Cerebellar cortex (tissue), 1 donor: ENCODE measurements around the gene NAT16.
"Not testable (repeated sequence)": the region's sequence is repeated elsewhere in the genome, so short reads cannot be mapped to it uniquely, and the experiment has no call there.

Source experiments
- DNase-seq: peaks from one replicate; pipeline ENCODE4 v3.0.0-alpha.2; 2015; ENCODE audit warnings: low spot score

NAT16 gene

DNA sequence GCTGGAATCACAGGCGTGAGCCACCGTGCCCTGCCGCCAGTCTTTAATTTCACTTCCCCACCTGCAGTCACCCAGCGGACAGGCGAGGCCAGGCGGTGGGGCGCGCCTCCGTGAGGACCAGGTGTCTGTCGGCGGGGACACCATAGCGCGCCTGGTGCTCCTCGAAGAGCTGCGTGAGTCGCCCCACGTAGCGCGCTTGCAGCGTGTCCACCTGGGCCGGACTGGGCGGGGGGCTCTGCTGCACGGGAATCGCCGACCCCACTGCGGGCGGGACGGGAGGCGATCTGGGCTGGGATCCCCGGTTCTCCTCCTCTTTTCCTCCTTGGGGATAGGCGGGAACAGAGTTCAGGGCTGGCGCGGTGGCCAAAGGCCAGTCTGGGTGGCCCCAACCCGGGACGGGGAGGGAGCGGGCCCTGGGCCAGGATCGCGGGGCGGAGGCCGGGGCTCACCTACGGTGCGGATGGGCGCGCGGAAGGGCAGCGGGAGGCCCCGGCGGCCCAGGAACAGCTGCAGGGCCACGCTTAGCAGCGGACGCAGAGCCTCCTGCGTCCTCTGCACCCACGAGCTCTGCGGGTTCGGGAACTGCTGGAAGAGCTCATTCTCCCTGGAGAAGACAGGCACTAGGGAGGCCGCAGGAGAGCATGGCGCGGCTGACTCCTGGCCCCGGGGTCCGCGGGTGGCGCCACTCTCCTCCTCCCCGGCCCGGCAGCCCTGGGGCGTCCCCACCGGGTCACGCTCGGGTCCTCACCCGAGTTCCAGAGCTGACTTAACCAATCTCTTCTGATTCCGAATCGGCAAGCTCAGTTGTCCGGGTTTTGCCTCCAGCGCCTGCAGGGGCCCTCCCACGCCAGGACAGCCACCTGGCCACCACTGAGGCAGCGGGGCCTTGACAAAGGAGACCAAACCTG is 21.9 kb upstream of the NAT16 start:
- DNase-seq = no peak

DNA sequence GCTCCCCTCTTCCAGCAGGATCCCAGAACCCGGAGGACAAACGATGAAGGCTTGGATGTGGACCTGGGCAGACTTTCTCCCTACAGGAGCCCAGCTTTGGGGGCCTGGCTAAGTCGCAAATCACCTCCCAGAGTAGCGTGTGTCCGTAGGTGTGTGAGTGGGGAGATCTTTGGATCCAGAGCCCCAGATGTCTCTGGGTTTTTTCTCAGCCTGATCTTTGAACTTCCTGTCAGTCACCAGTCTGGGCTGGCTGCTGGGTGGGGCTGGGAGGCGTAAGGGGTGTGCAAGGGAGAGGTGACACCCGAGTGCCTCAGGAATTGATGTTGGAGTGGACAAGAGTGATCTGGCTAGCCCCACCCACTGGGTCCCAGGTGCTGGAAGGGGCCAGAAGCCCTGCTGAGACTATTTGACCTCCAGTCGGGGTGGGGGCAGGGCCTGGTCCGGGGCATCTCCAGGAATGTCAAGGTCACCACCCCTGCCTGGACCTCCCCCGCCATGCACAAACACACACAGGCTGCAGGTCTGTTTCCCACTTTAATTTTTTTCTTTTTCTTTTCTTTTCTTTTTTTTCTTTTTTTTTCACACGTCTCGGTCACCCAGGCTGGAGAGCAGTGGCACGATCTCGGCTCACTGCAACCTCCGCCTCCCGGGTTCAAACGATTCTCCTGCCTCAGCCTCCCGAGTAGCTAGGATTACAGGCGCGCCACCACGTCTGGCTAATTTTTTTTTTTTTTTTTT is 20.9 kb upstream of the NAT16 start, which contains the start of gene MOGAT3:
MOGAT3 (minus strand) TSS at position 175 of the 738 bp plus-strand sequence. CDS start 182 bp downstream, outside the sequence.
- DNase-seq = no peak

- no peak for DNase-seq
Observed at GRCh38 chr7:101200504-101200861, 20.4 kb upstream of the NAT16 start.

- not testable (repeated sequence) for DNase-seq
Observed at GRCh38 chr7:101199522-101199921, 19.4 kb upstream of the NAT16 start.

DNA sequence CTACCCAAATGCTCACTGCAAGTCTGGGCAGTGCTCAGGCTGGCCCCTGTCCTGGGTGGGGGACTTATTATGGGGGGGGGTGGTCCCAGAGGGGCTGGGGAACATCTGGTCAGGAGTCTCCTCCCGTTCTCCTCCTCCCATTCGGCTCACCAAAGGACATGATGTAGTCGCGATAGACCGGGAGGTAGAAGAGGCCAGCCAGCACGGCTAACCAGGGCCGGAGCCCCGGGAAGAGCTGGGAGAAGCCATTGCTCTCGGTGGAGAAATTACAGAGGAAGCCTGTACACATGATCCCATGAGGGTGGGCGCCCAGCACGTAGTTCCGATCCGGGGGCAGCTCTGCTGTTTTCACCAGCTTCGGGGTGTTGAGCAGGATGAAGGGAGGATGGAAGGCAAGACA is 18.4 kb upstream of the NAT16 start:
- DNase-seq = no peak

- DNase-seq = no peak
Observed at GRCh38 chr7:101197991-101198390, 17.9 kb upstream of the NAT16 start.

DNA sequence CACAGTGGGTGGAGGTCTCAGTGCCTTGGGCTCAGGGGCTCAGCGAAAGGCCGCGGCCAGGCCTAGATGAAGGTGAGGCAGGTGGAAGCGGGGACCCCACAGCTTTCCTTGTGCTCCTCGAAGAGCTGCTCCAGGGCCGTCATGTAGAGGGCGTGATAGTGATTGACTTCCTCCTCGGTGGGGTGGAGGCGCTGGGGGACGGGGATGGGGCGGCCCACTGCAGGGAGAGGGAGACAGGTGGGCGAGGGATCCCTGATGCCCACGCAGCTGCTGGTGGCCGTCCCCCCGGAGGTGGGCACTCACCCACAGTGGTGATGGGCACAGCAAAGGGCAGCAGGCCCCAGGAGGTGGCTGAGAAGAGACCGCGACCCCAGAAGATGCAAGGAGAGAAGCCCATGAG is 15.8 kb upstream of the NAT16 start:
- DNase-seq = no peak

- no peak for DNase-seq
Observed at GRCh38 chr7:101189109-101189508, 9.0 kb upstream of the NAT16 start.

- no peak for DNase-seq
Observed at GRCh38 chr7:101186844-101187428, 6.8 kb upstream of the NAT16 start.

GRCh38 chr7:101186194-101186593 is 6.1 kb upstream of the NAT16 start:
- no peak for DNase-seq

GRCh38 chr7:101185258-101185839 is 5.3 kb upstream of the NAT16 start:
- DNase-seq = no peak

DNA sequence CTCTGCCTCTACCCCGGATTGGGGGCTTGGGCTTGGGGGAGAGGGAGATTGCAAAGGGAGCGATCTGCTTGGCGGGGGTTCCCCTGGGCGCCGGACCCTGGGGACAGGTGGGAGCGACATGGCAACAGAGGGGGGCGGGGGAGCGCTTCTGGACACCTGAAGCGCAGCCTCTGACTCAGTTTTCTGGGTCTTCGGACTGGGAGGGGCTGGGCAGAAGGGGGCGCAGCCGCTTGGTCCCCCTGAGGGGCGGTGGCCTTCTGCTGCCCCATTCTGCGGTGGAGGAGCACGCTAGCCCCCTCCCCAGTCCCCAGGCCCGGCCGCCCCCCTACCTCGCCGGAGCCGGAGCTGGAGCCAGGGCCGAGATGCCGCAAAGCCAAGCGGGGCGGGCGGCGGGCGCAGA is 380 bp downstream of the NAT16 start:
- DNase-seq = no peak

GRCh38 chr7:101179117-101179516 is 976 bp downstream of the NAT16 start:
- DNase-seq = no peak

DNA sequence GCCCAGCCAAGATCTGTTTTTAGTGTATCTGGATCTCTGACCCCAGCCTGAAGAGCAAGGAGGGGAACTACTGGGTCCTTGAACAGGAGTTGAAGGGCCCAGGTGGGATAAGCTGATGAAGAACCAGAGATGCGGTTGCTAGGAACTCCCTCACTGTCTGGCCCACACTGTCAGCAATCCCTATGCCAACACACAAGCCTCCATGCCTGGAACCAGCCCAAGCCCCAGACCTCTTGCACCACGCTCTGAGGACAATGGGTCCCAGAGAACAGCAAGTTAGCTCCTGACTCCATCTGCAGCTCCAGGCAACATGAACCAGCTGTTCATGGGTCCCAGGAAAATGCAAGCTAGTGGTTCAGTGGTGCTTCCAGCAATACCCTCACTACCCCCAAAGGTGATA is 2.4 kb downstream of the NAT16 start:
- DNase-seq = no peak

DNA sequence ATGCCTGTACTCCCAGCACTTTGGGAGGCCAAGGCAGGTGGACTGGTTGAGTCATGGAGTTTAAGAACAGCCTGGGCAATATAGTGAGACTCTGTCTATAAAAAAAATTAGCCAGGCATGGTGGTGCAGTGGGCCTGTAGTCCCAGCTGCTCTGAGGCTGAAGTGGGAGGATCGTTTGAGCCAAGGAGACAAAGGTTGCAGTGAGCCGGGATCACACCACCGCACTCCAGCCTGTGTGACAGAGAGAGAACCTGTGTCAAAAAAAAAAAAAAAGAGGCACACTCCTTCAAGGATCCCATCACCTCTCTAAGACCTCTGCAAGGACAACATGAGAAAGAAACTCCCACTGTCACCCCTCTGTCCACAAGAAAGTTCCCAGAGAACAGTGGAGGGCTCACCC is 4.4 kb downstream of the NAT16 start:
- DNase-seq = no peak

DNA sequence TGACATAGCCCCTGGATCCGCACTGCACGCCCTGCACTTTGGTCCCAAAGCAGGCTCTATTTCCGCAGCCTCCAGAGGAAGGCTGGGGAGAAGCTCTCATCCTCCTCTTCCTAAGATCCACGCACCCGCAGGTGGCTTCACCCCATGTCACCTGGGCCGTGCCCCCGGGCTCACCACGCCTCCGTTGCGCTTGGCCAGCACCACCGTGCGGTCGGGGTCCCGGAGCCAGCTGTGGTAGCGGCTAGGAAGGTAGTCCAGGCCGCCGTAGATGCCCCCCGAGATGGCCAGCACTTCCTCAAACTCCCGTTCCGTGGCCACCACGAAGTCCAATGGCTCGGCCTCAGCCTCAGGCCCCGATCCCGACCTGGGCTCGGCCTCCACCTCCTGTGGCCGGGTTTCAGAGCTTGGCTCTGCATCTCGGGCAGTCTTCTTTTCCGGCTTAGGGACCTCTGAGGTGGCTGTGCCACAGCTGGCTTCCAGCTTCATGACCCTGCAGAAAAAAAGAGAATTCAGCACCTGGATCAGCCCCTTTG is 5.7 kb downstream of the NAT16 start:
- no peak for DNase-seq

GRCh38 chr7:101173752-101174244 is 6.3 kb downstream of the NAT16 start:
- no peak for DNase-seq

- no peak for DNase-seq
Observed at GRCh38 chr7:101172854-101173751, 7.0 kb downstream of the NAT16 start.

- DNase-seq = no peak
Observed at GRCh38 chr7:101172005-101172853, 7.9 kb downstream of the NAT16 start.

- DNase-seq = no peak
Observed at GRCh38 chr7:101171442-101171837, 8.7 kb downstream of the NAT16 start.
